Muscle of leg (tissue), 11 donors: Measurements from ENCODE around the gene CPSF4L. TPM values are rescaled to one million over a fixed set of nuclear protein-coding genes. Genes with fewer than 3 reads are reported as not detected.
A peak's percentile ranks its signal among the peaks of the same experiment; 100 is the strongest.

Source experiments
- DNase-seq: peaks from one replicate; pipeline ENCODE4 v3.0.0; 2013
- H3K27ac ChIP-seq: one replicate; pipeline ENCODE4 v1.5.1; 2013; ENCODE audit warnings: mild to moderate bottlenecking, low read length, control low read depth
- H3K27me3 ChIP-seq: one replicate; pipeline ENCODE4 v1.6.1; 2013; ENCODE audit warnings: low read length; ENCODE audit not compliant: control insufficient read depth, insufficient read depth
- H3K36me3 ChIP-seq: one replicate; pipeline ENCODE4 v1.6.1; 2013; ENCODE audit warnings: low read length; ENCODE audit not compliant: control insufficient read depth, insufficient read depth
- H3K4me1 ChIP-seq: one replicate; pipeline ENCODE4 v1.6.1; 2013; ENCODE audit warnings: low read length; ENCODE audit not compliant: control insufficient read depth, insufficient read depth
- H3K4me3 ChIP-seq: one replicate; pipeline ENCODE4 v1.5.1; 2013; ENCODE audit warnings: low read length, control low read depth
- H3K9me3 ChIP-seq: replicated peaks from 2 replicates; pipeline ENCODE4 v1.6.1; 2013; ENCODE audit warnings: low read depth, low read length; ENCODE audit not compliant: control insufficient read depth
- WGBS: methylation state at CpG from one replicate; pipeline ENCODE4 v1.1.5; 2013; ENCODE audit warnings: missing lambda C conversion rate; ENCODE audit not compliant: insufficient coverage; 5-methylcytosine and 5-hydroxymethylcytosine counted together
- polyA plus RNA-seq, 8 donors: library from polyadenylated mRNA; unstranded; fragments of 120-200 nt; gene quantifications; one replicate each; pipeline versions ENCODE4 v1.2.1 to v1.2.3, GENCODE V29; 2013; ENCODE audit warnings: inconsistent platforms in 1 of 8, low replicate concordance in 1 of 8; ENCODE audit not compliant: insufficient read length in 8 of 8, insufficient read depth in 1 of 8
- total RNA-seq: library from RNA; stranded (reverse); fragments of 120-200 nt; gene quantifications from one replicate; pipeline ENCODE4 v1.2.4, GENCODE V29; 2013

CPSF4L gene
- total and polyA plus RNA-seq, 9 donors, result not detected

GRCh38 chr17:73256220-73256619, 5.5 kb downstream of the CPSF4L start:
- H3K27ac ChIP-seq, result no peak overlapping the region
- no peaks in the 10 kb centered on the region for H3K27me3 ChIP-seq
- no peaks in the 10 kb centered on the region for H3K36me3 ChIP-seq
- H3K4me3 ChIP-seq, result no peak overlapping the region
- H3K9me3 ChIP-seq, result no peaks in the 10 kb centered on the region
- WGBS, result 67% methylated on average over 1 of the region's 3 CpGs
- peaks cover 3% of the 10 kb centered on the region for H3K4me1 ChIP-seq
- DNase-seq, result no peak

- Histone ChIP-seq H3K27me3 (no peaks in the 10 kb centered on the region), H3K4me3 (no peak overlapping the region), H3K27ac (no peak overlapping the region), H3K9me3 (no peaks in the 10 kb centered on the region), H3K4me1 (peaks cover 5% of the 10 kb centered on the region), H3K36me3 (no peaks in the 10 kb centered on the region)
- WGBS, result 0% methylated on average over 3 of the region's 8 CpGs
- DNase-seq, result peak; percentile 46
Measured at GRCh38 chr17:73255671-73256181, 6.0 kb downstream of the CPSF4L start.

DNA sequence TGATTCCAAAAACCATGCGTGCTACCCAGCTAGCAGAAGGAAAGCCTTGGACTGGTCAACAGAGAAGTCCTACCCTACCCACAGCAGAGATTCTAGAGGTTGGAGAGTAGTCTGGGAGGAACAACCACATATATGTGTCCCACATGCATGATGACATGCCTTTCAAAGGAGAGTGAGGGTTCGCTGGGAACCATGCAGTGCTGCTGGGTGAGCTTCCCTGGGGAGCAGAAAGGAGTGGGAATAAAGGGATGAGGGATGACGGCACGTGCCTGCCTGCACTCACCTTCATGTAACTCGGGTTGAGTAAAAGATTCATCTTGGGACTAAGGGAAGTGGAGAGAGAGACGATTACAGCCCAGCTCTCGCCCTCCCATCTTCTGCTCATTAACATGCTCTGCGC, 9.8 kb downstream of the CPSF4L start:
- Histone ChIP-seq H3K27ac (no peak overlapping the region), H3K9me3 (no peaks in the 10 kb centered on the region), H3K27me3 (no peaks in the 10 kb centered on the region), H3K4me1 (peaks cover 19% of the 10 kb centered on the region), H3K36me3 (peaks cover 8% of the 10 kb centered on the region), H3K4me3 (no peak overlapping the region)
- WGBS, result 86% methylated on average over 1 of the region's 8 CpGs
- no peak for DNase-seq

- no peaks in the 10 kb centered on the region for H3K9me3 ChIP-seq
- DNase-seq, result no peak
- no peak overlapping the region for H3K4me3 ChIP-seq
- 46% methylated on average over 10 of the region's 10 CpGs for WGBS
- no peak overlapping the region for H3K27ac ChIP-seq
- peaks cover 19% of the 10 kb centered on the region for H3K4me1 ChIP-seq
- H3K27me3 ChIP-seq, result no peaks in the 10 kb centered on the region
- peaks cover 10% of the 10 kb centered on the region for H3K36me3 ChIP-seq
Measured at GRCh38 chr17:73250851-73251640, 10.6 kb downstream of the CPSF4L start.

- H3K27me3 ChIP-seq, result no peaks in the 10 kb centered on the region
- H3K36me3 ChIP-seq, result peaks cover 16% of the 10 kb centered on the region
- DNase-seq, result no peak
- H3K4me1 ChIP-seq, result peaks cover 19% of the 10 kb centered on the region
- 60% methylated on average over 4 of the region's 8 CpGs for WGBS
- H3K27ac ChIP-seq, result no peak overlapping the region
- no peak overlapping the region for H3K4me3 ChIP-seq
- H3K9me3 ChIP-seq, result no peaks in the 10 kb centered on the region
Measured at GRCh38 chr17:73249700-73250099, 12.0 kb downstream of the CPSF4L start.

DNA sequence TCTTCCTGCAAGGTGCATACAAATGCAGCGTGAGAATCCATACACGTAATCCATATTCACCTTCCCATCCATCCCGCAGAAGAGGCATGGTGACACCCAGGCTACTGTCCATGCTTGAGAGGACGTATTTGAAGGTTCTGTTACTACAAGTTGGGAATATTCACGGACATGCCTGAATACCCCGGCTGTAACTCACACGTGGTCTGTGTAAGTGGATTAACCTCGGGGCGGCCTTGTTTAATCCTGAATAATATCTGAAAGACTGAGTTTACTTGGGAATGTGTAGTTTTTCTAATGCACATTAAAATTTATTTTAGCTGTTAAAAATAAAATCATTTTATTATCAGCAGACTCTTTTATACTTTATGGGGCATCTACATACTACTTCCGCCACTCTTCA, 13.1 kb downstream of the CPSF4L start:
- WGBS, result no CpG with 5 or more reads among the region's 10 CpGs
- peaks cover 19% of the 10 kb centered on the region for H3K4me1 ChIP-seq

DNA sequence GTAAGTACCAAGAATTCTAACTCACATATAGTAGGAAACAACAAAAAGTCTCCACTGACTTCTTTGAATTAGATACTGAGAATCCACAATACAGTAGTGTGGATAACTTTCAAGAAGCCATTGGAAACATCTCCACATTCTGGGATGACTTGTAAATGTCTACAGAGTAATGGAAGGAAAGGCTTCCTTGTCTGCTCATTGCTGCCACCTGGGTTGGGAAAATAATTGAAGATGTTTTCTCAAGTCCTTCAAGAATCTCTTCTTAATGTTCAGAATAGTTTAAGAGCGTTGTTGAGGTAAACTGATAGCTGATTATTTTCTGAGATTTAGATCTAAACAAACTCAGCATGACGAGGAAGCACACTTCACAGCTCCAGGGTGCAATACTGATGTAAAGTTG, 14.0 kb downstream of the CPSF4L start:
- Histone ChIP-seq H3K27ac (no peak overlapping the region), H3K27me3 (no peaks in the 10 kb centered on the region), H3K36me3 (peaks cover 21% of the 10 kb centered on the region), H3K9me3 (no peaks in the 10 kb centered on the region), H3K4me3 (no peak overlapping the region), H3K4me1 (peaks cover 19% of the 10 kb centered on the region)
- no peak for DNase-seq
- 60% methylated on average over 1 of the region's 2 CpGs for WGBS

More for the DNA sequence above, 13.1 kb downstream of the CPSF4L start:
- Histone ChIP-seq H3K27ac (no peak overlapping the region), H3K36me3 (peaks cover 21% of the 10 kb centered on the region), H3K9me3 (no peaks in the 10 kb centered on the region), H3K27me3 (no peaks in the 10 kb centered on the region), H3K4me3 (no peak overlapping the region)
- no peak for DNase-seq

GRCh38 chr17:73240561-73240960, 21.1 kb downstream of the CPSF4L start:
- H3K9me3 ChIP-seq, result no peaks in the 10 kb centered on the region
- WGBS, result 63% methylated on average over 1 of the region's 2 CpGs
- H3K27ac ChIP-seq, result no peak overlapping the region
- peaks cover 2% of the 10 kb centered on the region for H3K4me1 ChIP-seq
- H3K4me3 ChIP-seq, result no peak overlapping the region
- DNase-seq, result no peak
- no peaks in the 10 kb centered on the region for H3K27me3 ChIP-seq
- H3K36me3 ChIP-seq, result peaks cover 45% of the 10 kb centered on the region

GRCh38 chr17:73237714-73238113, 24.0 kb downstream of the CPSF4L start:
- Histone ChIP-seq H3K36me3 (peaks cover 40% of the 10 kb centered on the region), H3K4me1 (peaks cover 10% of the 10 kb centered on the region), H3K27me3 (no peaks in the 10 kb centered on the region), H3K27ac (no peak overlapping the region), H3K4me3 (no peak overlapping the region), H3K9me3 (no peaks in the 10 kb centered on the region)
- no peak for DNase-seq
- 73% methylated on average over 5 of the region's 6 CpGs for WGBS

- no peak for DNase-seq
- H3K9me3 ChIP-seq, result no peaks in the 10 kb centered on the region
- WGBS, result 97% methylated on average over 6 of the region's 10 CpGs
- peaks cover 28% of the 10 kb centered on the region for H3K36me3 ChIP-seq
- H3K4me1 ChIP-seq, result peaks cover 18% of the 10 kb centered on the region
- H3K27me3 ChIP-seq, result no peaks in the 10 kb centered on the region
- no peak overlapping the region for H3K4me3 ChIP-seq
- H3K27ac ChIP-seq, result no peak overlapping the region
Measured at GRCh38 chr17:73234736-73235135, 26.9 kb downstream of the CPSF4L start.
